MM.1S (cell line): ENCODE results near the gene CARD11.

ENCODE experiments used
- DNase-seq: peaks from one replicate; pipeline ENCODE4 v3.0.0-alpha.2; 2015
- H2AFZ ChIP-seq: fragments of 300-600 bp; sonication (generic); 2 replicates; pipeline ENCODE4 v1.6.0; 2016; ENCODE audit warnings: antibody characterized with exemption, low read length
- H3F3A ChIP-seq: fragments of 300-600 bp; sonication (generic); 2 replicates; pipeline ENCODE4 v1.6.1; 2016; ENCODE audit warnings: mild to moderate bottlenecking, antibody characterized with exemption, low read length, moderate library complexity, mixed read lengths; ENCODE audit not compliant: insufficient read depth
- H3K27ac ChIP-seq: fragments of 300-600 bp; sonication (generic); 2 replicates; pipeline ENCODE4 v1.5.1; 2016; ENCODE audit warnings: mild to moderate bottlenecking, low read length
- H3K27me3 ChIP-seq: fragments of 300-600 bp; sonication (generic); replicated peaks from 2 replicates; pipeline ENCODE4 v1.6.0; 2016; ENCODE audit warnings: low read length; ENCODE audit not compliant: insufficient read depth
- H3K36me3 ChIP-seq: fragments of 300-600 bp; sonication (generic); replicated peaks from 2 replicates; pipeline ENCODE4 v1.6.1; 2016; ENCODE audit warnings: mild to moderate bottlenecking, low read length, mixed read lengths; ENCODE audit not compliant: insufficient read depth
- H3K4me1 ChIP-seq: fragments of 300-600 bp; sonication (generic); 2 replicates; pipeline ENCODE4 v1.6.1; 2016; ENCODE audit warnings: low read length, mixed read lengths
- H3K4me2 ChIP-seq: fragments of 300-600 bp; sonication (generic); 2 replicates; pipeline ENCODE4 v1.6.0; 2016; ENCODE audit warnings: low read depth, low read length
- H3K4me3 ChIP-seq: fragments of 300-600 bp; sonication (generic); 2 replicates; pipeline ENCODE4 v1.5.1; 2016; ENCODE audit warnings: low read length, mixed read lengths
- H3K79me2 ChIP-seq: fragments of 300-600 bp; sonication (generic); 2 replicates; pipeline ENCODE4 v1.6.1; 2016; ENCODE audit warnings: mixed run types, low read length, mixed read lengths
- H3K9ac ChIP-seq: fragments of 300-600 bp; sonication (generic); 2 replicates; pipeline ENCODE4 v1.6.1; 2016; ENCODE audit warnings: low read length, mixed read lengths
- H3K9me2 ChIP-seq: fragments of 300-600 bp; sonication (generic); replicated peaks from 2 replicates; pipeline ENCODE4 v1.6.1; 2016; ENCODE audit warnings: mild to moderate bottlenecking, low read length, mixed read lengths; ENCODE audit not compliant: insufficient read depth
- H3K9me3 ChIP-seq: fragments of 300-600 bp; sonication (generic); replicated peaks from 2 replicates; pipeline ENCODE4 v1.6.1; 2016; ENCODE audit warnings: mild to moderate bottlenecking, low read length, mixed read lengths; ENCODE audit not compliant: insufficient read depth
- H4K20me1 ChIP-seq: fragments of 300-600 bp; sonication (generic); 2 replicates; pipeline ENCODE4 v1.6.1; 2016; ENCODE audit warnings: mild to moderate bottlenecking, low read length, moderate library complexity, mixed read lengths; ENCODE audit not compliant: insufficient read depth
- CTCF ChIP-seq: fragments of 300-600 bp; sonication (generic); IDR thresholded peaks from 2 replicates; pipeline ENCODE4 v1.5.1; 2016; ENCODE audit warnings: antibody characterized with exemption, low read length, mixed read lengths
- EZH2 ChIP-seq: fragments of 300-600 bp; sonication (generic); optimal IDR thresholded peaks from 2 replicates; pipeline ENCODE3; 2017; ENCODE audit warnings: low read depth, mild to moderate bottlenecking, antibody characterized with exemption, low read length, mixed read lengths
- EZH2phosphoT487 ChIP-seq: fragments of 300-600 bp; sonication (generic); IDR thresholded peaks from 2 replicates; pipeline ENCODE4 v1.6.1; 2018; ENCODE audit warnings: antibody characterized with exemption, low read length

Gene CARD11

GRCh38 chr7:2997014-2997413 is 46.7 kb downstream of the CARD11 start:
- Histone ChIP-seq H3K27me3 (no peaks in the 10 kb centered on the region), H3K4me3 (no peak overlapping the region), H3K79me2 (0 out of 2 replicates have a peak, but pooled peaks cover 8% of the 10 kb centered on the region)

GRCh38 chr7:2996141-2996540 is 47.5 kb downstream of the CARD11 start:
- Histone ChIP-seq H3K27ac (no peak overlapping the region), H3K4me1 (no peaks in the 10 kb centered on the region), H3K9me2 (no peaks in the 10 kb centered on the region), H3K9me3 (no peaks in the 10 kb centered on the region), H3K36me3 (no peaks in the 10 kb centered on the region), H3K79me2 (0 out of 2 replicates have a peak, but pooled peaks cover 3% of the 10 kb centered on the region), H4K20me1 (no peaks in the 10 kb centered on the region), H3K4me2 (no peak overlapping the region), H3K27me3 (no peaks in the 10 kb centered on the region), H3F3A (no peaks in the 10 kb centered on the region), H2AFZ (no peak overlapping the region), H3K4me3 (no peak overlapping the region), H3K9ac (no peak overlapping the region)
- TF ChIP-seq CTCF, result no peak
- no peak for DNase-seq

More at GRCh38 chr7:2997014-2997413, 46.7 kb downstream of the CARD11 start:
- Histone ChIP-seq H3K27ac (no peak overlapping the region), H3F3A (no peaks in the 10 kb centered on the region), H4K20me1 (no peaks in the 10 kb centered on the region), H3K9ac (no peak overlapping the region), H3K4me2 (no peak overlapping the region), H3K9me3 (no peaks in the 10 kb centered on the region), H3K4me1 (no peaks in the 10 kb centered on the region), H3K36me3 (no peaks in the 10 kb centered on the region), H3K9me2 (no peaks in the 10 kb centered on the region), H2AFZ (no peak overlapping the region)
- no peak for DNase-seq
- TF ChIP-seq EZH2phosphoT487 (no peak), CTCF (no peak), EZH2 (no peak)

- Histone ChIP-seq H3K4me2 (no peak overlapping the region), H3F3A (no peaks in the 10 kb centered on the region), H3K27ac (no peak overlapping the region), H3K9me2 (no peaks in the 10 kb centered on the region), H2AFZ (no peak overlapping the region), H3K4me1 (no peaks in the 10 kb centered on the region), H3K27me3 (no peaks in the 10 kb centered on the region), H3K4me3 (no peak overlapping the region), H4K20me1 (no peaks in the 10 kb centered on the region), H3K9me3 (no peaks in the 10 kb centered on the region), H3K9ac (no peak overlapping the region), H3K36me3 (no peaks in the 10 kb centered on the region), H3K79me2 (0 out of 2 replicates have a peak, but pooled peaks cover 3% of the 10 kb centered on the region)
- no peak for DNase-seq
- no peak for TF ChIP-seq EZH2
Observed at GRCh38 chr7:2993868-2994267, 49.8 kb downstream of the CARD11 start.

- Histone ChIP-seq H3K27me3 (no peaks in the 10 kb centered on the region), H3K79me2 (0 out of 2 replicates have a peak, but pooled peaks cover 3% of the 10 kb centered on the region), H3K4me2 (no peak overlapping the region), H3K9me2 (no peaks in the 10 kb centered on the region), H3K27ac (no peak overlapping the region), H2AFZ (no peak overlapping the region), H3K4me3 (no peak overlapping the region), H3K36me3 (no peaks in the 10 kb centered on the region), H3F3A (no peaks in the 10 kb centered on the region), H3K9ac (no peak overlapping the region), H3K9me3 (no peaks in the 10 kb centered on the region), H3K4me1 (no peaks in the 10 kb centered on the region), H4K20me1 (no peaks in the 10 kb centered on the region)
- no peak for DNase-seq
- no peak for TF ChIP-seq EZH2phosphoT487
- TF ChIP-seq CTCF, result no peak
- no peak for TF ChIP-seq EZH2
Observed at GRCh38 chr7:2993396-2993795, 50.3 kb downstream of the CARD11 start.
